HepG2 (cell line): ENCODE data around the gene TIMM23. TPM values are rescaled to one million over a fixed set of nuclear protein-coding genes. Genes with fewer than 3 reads are reported as not detected.
A peak's percentile ranks its signal among the peaks of the same experiment; 100 is the strongest.
"Not testable (repeated sequence)": the region's sequence is repeated elsewhere in the genome, so short reads cannot be mapped to it uniquely, and the experiment has no call there.

ENCODE experiments used
- ATAC-seq: fragments of 200-7000 bp; cut with Tn5 transposase; 3 replicates; pipeline ENCODE4 v1.9.1; 2020; ENCODE audit warnings: mild to moderate bottlenecking, moderate library complexity
- BruUV-seq: library from RNA; stranded (reverse); fragments of 400-500 nt; replicated peaks from 2 replicates; lab custom pipeline; 2021; lab: Mats Ljungman, UMichigan
- CTCF ChIA-PET: fragments of 300-600 bp; formaldehyde crosslinking; extraction: SDS; loops from one replicate; lab custom pipeline; 2021; ENCODE audit warnings: low total read pairs, inconsistent platforms, low intra/inter-chr PET ratio; lab: Yijun Ruan, JAX
- POLR2A ChIA-PET: fragments of 350-600 bp; sonication (Branson Sonifier 250); formaldehyde crosslinking; loops from one replicate; lab custom pipeline; 2020; ENCODE audit warnings: antibody characterized with exemption, inconsistent platforms; lab: Yijun Ruan, JAX
- DNase-seq: peaks from one replicate; pipeline ENCODE4 v3.0.0-alpha.2; 2015; ENCODE audit warnings: low spot score
- FAIRE-seq: peaks from 3 replicates; lab custom pipeline; 2011; peaks lifted over from hg19 to GRCh38; lab: Jason Lieb, UNC
- H2AFZ ChIP-seq: one replicate; pipeline ENCODE4 v1.6.1; 2011; ENCODE audit warnings: low read length, inconsistent platforms
- H3K27ac ChIP-seq: fragments of 300-600 bp; 3 replicates; pipeline ENCODE4 v1.8.0; 2011; ENCODE audit warnings: mixed run types, mild to moderate bottlenecking, mixed read lengths, low read length, inconsistent platforms; ENCODE audit not compliant: insufficient read depth; ENCODE audit errors: extremely low read length
- H3K27me3 ChIP-seq, 2 experiments: fragments of 200-600 bp in 1 of 2; 2 replicates in 1 of 2; 3 replicates in 1 of 2; pipeline versions ENCODE4 v1.6.0 to v1.8.0; 2011; ENCODE audit warnings: low read length in 2 of 2, mild to moderate bottlenecking in 2 of 2, moderate library complexity in 2 of 2, inconsistent platforms in 1 of 2; ENCODE audit not compliant: insufficient read depth in 2 of 2, control insufficient read depth in 1 of 2
- H3K36me3 ChIP-seq, 2 experiments: fragments of 200-600 bp in 1 of 2; replicated peaks in 1 of 2; 2 replicates in 1 of 2; 3 replicates in 1 of 2; pipeline versions ENCODE4 v1.5.1 to v1.8.0; 2011; ENCODE audit warnings: low read length in 2 of 2, inconsistent platforms in 1 of 2; ENCODE audit not compliant: insufficient read depth in 2 of 2, control insufficient read depth in 1 of 2
- H3K4me1 ChIP-seq: 2 replicates; pipeline ENCODE4 v1.5.1; 2012; ENCODE audit warnings: low read length, inconsistent platforms; ENCODE audit not compliant: insufficient read depth
- H3K4me2 ChIP-seq: 2 replicates; pipeline ENCODE4 v1.6.0; 2011; ENCODE audit warnings: low read depth, low read length, inconsistent platforms
- H3K4me3 ChIP-seq, 3 experiments: fragments of 200-600 bp in 1 of 3; sonication (generic), shearing (Covaris generic) in 1 of 3; replicated peaks in 1 of 3; 2 replicates each; pipeline ENCODE4 v1.5.1; 2011 to 2016; ENCODE audit warnings: low read length in 3 of 3, inconsistent platforms in 2 of 3, low read depth in 2 of 3, mild to moderate bottlenecking in 2 of 3, control low read depth in 1 of 3, mixed read lengths in 1 of 3; ENCODE audit not compliant: insufficient read depth in 1 of 3
- H3K79me2 ChIP-seq: one replicate; pipeline ENCODE4 v1.6.1; 2011; ENCODE audit warnings: low read length, inconsistent platforms; ENCODE audit not compliant: insufficient read depth
- H3K9ac ChIP-seq: 2 replicates; pipeline ENCODE4 v1.6.0; 2011; ENCODE audit warnings: mild to moderate bottlenecking, low read depth, low read length, inconsistent platforms; ENCODE audit not compliant: insufficient read depth
- H3K9me3 ChIP-seq: 2 replicates; pipeline ENCODE4 v1.5.1; 2012; ENCODE audit warnings: mild to moderate bottlenecking, low read length
- H4K20me1 ChIP-seq: 2 replicates; pipeline ENCODE4 v1.6.0; 2011; ENCODE audit warnings: inconsistent platforms, mild to moderate bottlenecking, low read length, moderate library complexity; ENCODE audit not compliant: insufficient read depth
- ATF7 ChIP-seq, 2 experiments: fragments of 450-650 bp in 1 of 2; sonication (generic) in 1 of 2; formaldehyde crosslinking in 1 of 2; IDR thresholded peaks; 2 replicates each; pipeline versions ENCODE4 v1.4.0 to v1.6.1; 2016 to 2020; ENCODE audit warnings: antibody characterized with exemption in 1 of 2, mild to moderate bottlenecking in 1 of 2, missing genetic modification reagents in 1 of 2
- CEBPB ChIP-seq: IDR thresholded peaks from 2 replicates; pipeline ENCODE4 v1.6.1; 2011; ENCODE audit warnings: low read depth, low read length, improper control_type of control experiment, borderline replicate concordance
- WGBS: methylation state at CpG from one replicate; pipeline ENCODE4 v1.1.6; 2017; ENCODE audit warnings: low lambda C conversion rate; 5-methylcytosine and 5-hydroxymethylcytosine counted together
- in situ Hi-C: cut with HindIII; loops from 2 replicates; pipeline ENCODE4 v1.10.0; 2017; ENCODE audit warnings: low pct_unique_long_range_greater_than_20kb; ENCODE audit not compliant: extremely low pct_ligation_motif_present
- intact Hi-C: fragments of 100-400 bp; cut with micrococcal nuclease; formaldehyde crosslinking; loops from one replicate; pipeline ENCODE4 v1.10.0; 2022; ENCODE audit not compliant: unreplicated experiment
- polyA plus RNA-seq, 8 experiments: library from polyadenylated mRNA; depleted of rRNA in 3 of 8; stranded (reverse) in 7 of 8; unstranded in 1 of 8; fragments of >200 nt; fragmentation: Illumina TruSeq in 4 of 8; extraction: Trizol in 4 of 8; gene quantifications; 2 replicates each; pipeline versions ENCODE4 v1.2.1 to v1.2.3, GENCODE V29; 2011 to 2016; ENCODE audit warnings: low read depth in 4 of 8, missing spikeins in 1 of 8, mixed read lengths in 1 of 8; ENCODE audit not compliant: insufficient read depth in 1 of 8
- total RNA-seq, 5 experiments: library from RNA; depleted of rRNA; stranded (reverse); fragments of >200 nt; fragmentation: Illumina TruSeq; extraction: Trizol; gene quantifications; 2 replicates each; pipeline ENCODE4 v1.2.3, GENCODE V29; 2016; ENCODE audit warnings: low read depth in 1 of 5

TIMM23 gene
- total and polyA plus RNA-seq, 2 of the 13 experiments (the other 11 are each of a cell fraction or from before 2014, with no cell fraction given), result 80.2 to 98.6 TPM

DNA sequence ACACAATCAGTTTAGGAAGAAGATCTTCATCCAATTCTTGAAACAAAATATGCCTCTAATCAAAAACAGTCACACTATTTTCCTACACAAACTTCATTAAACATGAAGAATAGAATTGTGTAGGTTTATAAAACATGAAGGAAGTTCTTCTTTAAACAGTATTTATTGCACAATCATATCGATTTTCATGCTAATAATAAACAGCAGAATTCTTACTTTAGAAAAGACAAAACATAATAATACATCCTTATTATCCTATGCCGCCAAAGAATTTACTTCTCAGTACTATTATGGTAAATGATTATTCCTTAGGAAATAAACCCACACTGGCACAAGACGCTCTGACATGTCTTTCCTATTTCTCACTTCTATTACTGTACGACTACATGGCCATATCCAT lies 41.0 kb upstream of the TIMM23 start:
- ATAC-seq, H3K36me3 ChIP-seq, H4K20me1 ChIP-seq, CTCF ChIA-PET, BruUV-seq, H2AFZ ChIP-seq, intact Hi-C loops, H3K4me1 ChIP-seq, H3K4me2 ChIP-seq, FAIRE-seq, H3K9me3 ChIP-seq, H3K9ac ChIP-seq, in situ Hi-C loops, H3K4me3 ChIP-seq, H3K27ac ChIP-seq, H3K79me2 ChIP-seq, POLR2A ChIA-PET, DNase-seq, H3K27me3 ChIP-seq: not testable (repeated sequence)
- 83% methylated on average over 4 of the region's 4 CpGs for WGBS
- TF ChIP-seq CEBPB, result 0 out of 2 replicates have a peak, but pooled peaks have one; percentile 8

DNA sequence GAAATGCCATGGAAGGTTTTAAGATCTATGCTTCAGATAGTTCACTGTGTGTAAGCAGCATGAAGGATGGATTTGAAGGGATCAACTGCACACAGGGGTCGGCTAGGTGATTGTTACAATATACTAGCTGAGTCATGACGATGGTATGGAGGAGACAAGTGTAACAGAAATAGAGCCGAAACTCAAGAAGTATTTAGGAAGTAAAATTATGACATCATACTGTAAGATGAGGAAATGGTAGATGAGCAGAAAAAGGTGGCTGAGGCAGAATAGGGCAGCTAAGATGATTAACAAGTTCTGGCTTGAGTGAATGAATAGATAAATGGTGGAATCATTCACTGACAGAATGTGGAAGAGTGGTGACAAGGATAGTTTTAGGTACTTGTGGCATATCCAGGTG lies 37.5 kb upstream of the TIMM23 start:
- H3K4me3 ChIP-seq; POLR2A ChIA-PET; H3K27me3 ChIP-seq; intact Hi-C loops; H3K36me3 ChIP-seq; DNase-seq; H3K4me1 ChIP-seq; CTCF ChIA-PET; H3K27ac ChIP-seq; H3K4me2 ChIP-seq; FAIRE-seq; H3K9me3 ChIP-seq; BruUV-seq; in situ Hi-C loops; H3K9ac ChIP-seq; ATAC-seq; H4K20me1 ChIP-seq; H3K79me2 ChIP-seq; H2AFZ ChIP-seq; TF ChIP-seq ATF7 (CRISPR knock-in tag; IDR thresholded peaks at IDR 0.05): not testable (repeated sequence)
- WGBS, result 96% methylated on average over 3 of the region's 3 CpGs
- TF ChIP-seq ATF7 (IDR thresholded peaks at IDR 0.05), result peak; percentile 80

GRCh38 chr10:45939176-45939697 lies 33.1 kb upstream of the TIMM23 start:
- H3K4me2 ChIP-seq, H4K20me1 ChIP-seq, H3K36me3 ChIP-seq, DNase-seq, H2AFZ ChIP-seq, H3K4me1 ChIP-seq, H3K27me3 ChIP-seq, H3K9ac ChIP-seq, FAIRE-seq, in situ Hi-C loops, CTCF ChIA-PET, POLR2A ChIA-PET, ATAC-seq, H3K4me3 ChIP-seq, H3K79me2 ChIP-seq, H3K27ac ChIP-seq, H3K9me3 ChIP-seq, BruUV-seq, intact Hi-C loops: not testable (repeated sequence)
- WGBS, result 92% methylated on average over 2 of the region's 2 CpGs

DNA sequence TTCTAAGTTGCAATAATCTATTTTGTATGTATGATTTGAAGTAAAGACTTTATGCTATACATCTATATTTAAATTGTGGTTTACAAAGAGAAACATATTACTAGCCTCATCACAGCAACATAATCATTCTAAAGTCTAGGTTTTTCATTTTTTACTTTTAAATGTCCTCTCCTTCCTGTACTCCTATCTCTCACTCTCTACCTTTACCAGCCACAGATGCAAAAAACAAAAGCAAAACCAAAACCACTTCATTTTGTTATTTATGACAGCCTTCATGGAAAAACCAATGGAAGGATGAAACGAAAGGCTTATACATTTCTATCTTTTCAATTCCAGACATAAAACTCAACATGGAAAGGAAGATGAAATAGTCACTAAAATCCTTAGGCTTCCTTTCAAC lies 31.1 kb upstream of the TIMM23 start:
- CTCF ChIA-PET, H3K4me1 ChIP-seq, H3K4me2 ChIP-seq, H3K4me3 ChIP-seq, ATAC-seq, H3K79me2 ChIP-seq, BruUV-seq, FAIRE-seq, H3K27ac ChIP-seq, H4K20me1 ChIP-seq, in situ Hi-C loops, H3K9me3 ChIP-seq, H2AFZ ChIP-seq, H3K36me3 ChIP-seq, H3K27me3 ChIP-seq, intact Hi-C loops, POLR2A ChIA-PET, DNase-seq, H3K9ac ChIP-seq: not testable (repeated sequence)
- WGBS, result no CpG with 5 or more reads among the region's 1 CpG
